Muscle of leg (tissue), 11 donors: ENCODE data around the gene ENO3. TPM values are rescaled to one million over a fixed set of nuclear protein-coding genes. Genes with fewer than 3 reads are reported as not detected.

Experiments
- DNase-seq: peaks from one replicate; pipeline ENCODE4 v3.0.0; 2013
- H3K27ac ChIP-seq: one replicate; pipeline ENCODE4 v1.5.1; 2013; ENCODE audit warnings: mild to moderate bottlenecking, low read length, control low read depth
- H3K27me3 ChIP-seq: one replicate; pipeline ENCODE4 v1.6.1; 2013; ENCODE audit warnings: low read length; ENCODE audit not compliant: control insufficient read depth, insufficient read depth
- H3K36me3 ChIP-seq: one replicate; pipeline ENCODE4 v1.6.1; 2013; ENCODE audit warnings: low read length; ENCODE audit not compliant: control insufficient read depth, insufficient read depth
- H3K4me1 ChIP-seq: one replicate; pipeline ENCODE4 v1.6.1; 2013; ENCODE audit warnings: low read length; ENCODE audit not compliant: control insufficient read depth, insufficient read depth
- H3K4me3 ChIP-seq: one replicate; pipeline ENCODE4 v1.5.1; 2013; ENCODE audit warnings: low read length, control low read depth
- H3K9me3 ChIP-seq: replicated peaks from 2 replicates; pipeline ENCODE4 v1.6.1; 2013; ENCODE audit warnings: low read depth, low read length; ENCODE audit not compliant: control insufficient read depth
- WGBS: methylation state at CpG from one replicate; pipeline ENCODE4 v1.1.5; 2013; ENCODE audit warnings: missing lambda C conversion rate; ENCODE audit not compliant: insufficient coverage; 5-methylcytosine and 5-hydroxymethylcytosine counted together
- polyA plus RNA-seq, 8 donors: library from polyadenylated mRNA; unstranded; fragments of 120-200 nt; gene quantifications; one replicate each; pipeline versions ENCODE4 v1.2.1 to v1.2.3, GENCODE V29; 2013; ENCODE audit warnings: inconsistent platforms in 1 of 8, low replicate concordance in 1 of 8; ENCODE audit not compliant: insufficient read length in 8 of 8, insufficient read depth in 1 of 8
- total RNA-seq: library from RNA; stranded (reverse); fragments of 120-200 nt; gene quantifications from one replicate; pipeline ENCODE4 v1.2.4, GENCODE V29; 2013

The ENO3 gene
- total and polyA plus RNA-seq, 9 donors: 815 to 2,459 (median 1,704) TPM

- Histone ChIP-seq H3K36me3 (peaks cover 55% of the 10 kb centered on the region), H3K4me3 (no peak overlapping the region), H3K27me3 (no peaks in the 10 kb centered on the region), H3K27ac (peak overlapping the region; percentile 7), H3K9me3 (no peaks in the 10 kb centered on the region), H3K4me1 (peaks cover 33% of the 10 kb centered on the region)
- WGBS: 89% methylated on average over 2 of the region's 3 CpGs
- DNase-seq: no peak
Measured at GRCh38 chr17:4958102-4958501, 7.2 kb downstream of the ENO3 start.

- Histone ChIP-seq H3K4me1 (peaks cover 26% of the 10 kb centered on the region), H3K36me3 (peaks cover 55% of the 10 kb centered on the region), H3K4me3 (no peak overlapping the region), H3K27me3 (no peaks in the 10 kb centered on the region), H3K27ac (peak overlapping the region; percentile 65), H3K9me3 (no peaks in the 10 kb centered on the region)
- 83% methylated on average over 12 of the region's 18 CpGs for WGBS
- DNase-seq: no peak
Measured at GRCh38 chr17:4959261-4959965, 8.5 kb downstream of the ENO3 start.

- peaks cover 53% of the 10 kb centered on the region for H3K36me3 ChIP-seq
- peaks cover 24% of the 10 kb centered on the region for H3K4me1 ChIP-seq
- no peak overlapping the region for H3K4me3 ChIP-seq
- no peak overlapping the region for H3K27ac ChIP-seq
- WGBS: 60% methylated on average over 5 of the region's 9 CpGs
- no peak for DNase-seq
- H3K9me3 ChIP-seq: no peaks in the 10 kb centered on the region
- no peaks in the 10 kb centered on the region for H3K27me3 ChIP-seq
Measured at GRCh38 chr17:4960279-4960922, 9.5 kb downstream of the ENO3 start.

GRCh38 chr17:4965311-4965986, 14.5 kb downstream of the ENO3 start:
- WGBS: 89% methylated on average over 6 of the region's 15 CpGs
- DNase-seq: no peak
- Histone ChIP-seq H3K4me3 (no peak overlapping the region), H3K27ac (no peak overlapping the region), H3K27me3 (no peaks in the 10 kb centered on the region), H3K36me3 (peaks cover 31% of the 10 kb centered on the region), H3K4me1 (peaks cover 37% of the 10 kb centered on the region), H3K9me3 (no peaks in the 10 kb centered on the region)

- H3K4me1 ChIP-seq: peaks cover 37% of the 10 kb centered on the region
- peaks cover 41% of the 10 kb centered on the region for H3K36me3 ChIP-seq
- WGBS: under 1% methylated on average over 31 of the region's 42 CpGs
- DNase-seq: peak; percentile 100
- no peaks in the 10 kb centered on the region for H3K9me3 ChIP-seq
- H3K4me3 ChIP-seq: peak overlapping the region; percentile 88
- peak overlapping the region; percentile 100 for H3K27ac ChIP-seq
- no peaks in the 10 kb centered on the region for H3K27me3 ChIP-seq
Measured at GRCh38 chr17:4966844-4967538, 16.1 kb downstream of the ENO3 start.

- no peaks in the 10 kb centered on the region for H3K9me3 ChIP-seq
- peak within 1 kb of the TSS; percentile 88 for H3K4me3 ChIP-seq
- WGBS: under 1% methylated on average over 51 of the region's 66 CpGs
- peak within 1 kb of the TSS; percentile 100 for H3K27ac ChIP-seq
- H3K4me1 ChIP-seq: peaks cover 42% of the 10 kb centered on the region
- H3K36me3 ChIP-seq: peaks cover 44% of the 10 kb centered on the region
- no peaks in the 10 kb centered on the region for H3K27me3 ChIP-seq
- DNase-seq: peak; percentile 99
Measured at GRCh38 chr17:4967539-4968485, 16.9 kb downstream of the ENO3 start, which contains the start of gene SPAG7. Gene SPAG7 (minus strand): TSS chr17:4967817. CDS start chr17:4967804, 13 bp downstream.

GRCh38 chr17:4968486-4969046, 17.6 kb downstream of the ENO3 start:
- H3K27ac ChIP-seq: peak overlapping the region; percentile 100
- H3K4me1 ChIP-seq: peaks cover 50% of the 10 kb centered on the region
- WGBS: 15% methylated on average over 21 of the region's 23 CpGs
- H3K36me3 ChIP-seq: peaks cover 52% of the 10 kb centered on the region
- H3K27me3 ChIP-seq: no peaks in the 10 kb centered on the region
- H3K9me3 ChIP-seq: no peaks in the 10 kb centered on the region
- DNase-seq: peak; percentile 52
- peak overlapping the region; percentile 88 for H3K4me3 ChIP-seq

- peak overlapping the region; percentile 88 for H3K4me3 ChIP-seq
- no peaks in the 10 kb centered on the region for H3K27me3 ChIP-seq
- H3K4me1 ChIP-seq: peaks cover 55% of the 10 kb centered on the region
- peaks cover 57% of the 10 kb centered on the region for H3K36me3 ChIP-seq
- peak; percentile 59 for DNase-seq
- H3K9me3 ChIP-seq: no peaks in the 10 kb centered on the region
- 45% methylated on average over 14 of the region's 15 CpGs for WGBS
- H3K27ac ChIP-seq: peak overlapping the region; percentile 100
Measured at GRCh38 chr17:4969047-4969550, 18.2 kb downstream of the ENO3 start.
